PC-9 (cell line): Measurements from ENCODE around the gene OR1J2. TPM values are rescaled to one million over a fixed set of nuclear protein-coding genes. Genes with fewer than 3 reads are reported as not detected.
"Not testable (repeated sequence)": the region's sequence is repeated elsewhere in the genome, so short reads cannot be mapped to it uniquely, and the experiment has no call there.

Source experiments
- BruUV-seq: library from RNA; stranded (reverse); fragments of 400-500 nt; replicated peaks from 2 replicates; lab custom pipeline; 2021; lab: Mats Ljungman, UMichigan
- CTCF ChIA-PET: fragments of 300-600 bp; sonication (Branson Sonifier 250); formaldehyde crosslinking; loops from one replicate; lab custom pipeline; 2022; ENCODE audit warnings: antibody characterized with exemption; lab: Charles Lee
- POLR2A ChIA-PET: fragments of 300-600 bp; sonication (Branson Sonifier 250); formaldehyde crosslinking; loops from one replicate; lab custom pipeline; 2022; ENCODE audit warnings: antibody characterized with exemption; ENCODE audit not compliant: unreplicated experiment; lab: Charles Lee
- DNase-seq, 2 experiments: peaks; one replicate each; pipeline versions ENCODE4 v3.0.0 to v3.0.0-alpha.2; 2015 to 2022; ENCODE audit warnings: mixed read lengths in 1 of 2
- H2AFZ ChIP-seq: fragments of 200-600 bp; sonication (generic); 2 replicates; pipeline ENCODE4 v1.8.1; 2017; ENCODE audit warnings: antibody characterized with exemption
- H3F3A ChIP-seq: fragments of 200-600 bp; sonication (generic); 2 replicates; pipeline ENCODE4 v1.8.1; 2017; ENCODE audit warnings: antibody characterized with exemption, mild to moderate bottlenecking, low read depth; ENCODE audit not compliant: insufficient read depth
- H3K27ac ChIP-seq: fragments of 200-600 bp; sonication (generic); 2 replicates; pipeline ENCODE4 v1.6.1; 2016; ENCODE audit warnings: mixed run types
- H3K27me3 ChIP-seq: fragments of 200-600 bp; sonication (generic); 2 replicates; pipeline ENCODE4 v1.6.1; 2016; ENCODE audit warnings: low read depth, mixed run types; ENCODE audit not compliant: insufficient read depth
- H3K36me3 ChIP-seq: fragments of 200-600 bp; sonication (generic); 2 replicates; pipeline ENCODE4 v1.6.1; 2016; ENCODE audit warnings: low read depth, mixed run types
- H3K4me1 ChIP-seq: fragments of 200-600 bp; sonication (generic); replicated peaks from 2 replicates; pipeline ENCODE4 v1.6.1; 2016; ENCODE audit warnings: mixed run types; ENCODE audit not compliant: insufficient read depth
- H3K4me2 ChIP-seq: fragments of 200-600 bp; sonication (generic); 2 replicates; pipeline ENCODE4 v1.6.1; 2017; ENCODE audit warnings: mixed run types
- H3K4me3 ChIP-seq: fragments of 200-600 bp; sonication (generic); 2 replicates; pipeline ENCODE4 v1.6.1; 2016; ENCODE audit warnings: mixed run types
- H3K79me2 ChIP-seq: fragments of 200-600 bp; sonication (generic); 2 replicates; pipeline ENCODE4 v1.6.1; 2017; ENCODE audit warnings: low read depth, mixed run types
- H3K9me2 ChIP-seq: fragments of 200-600 bp; sonication (generic); 2 replicates; pipeline ENCODE4 v1.8.1; 2017; ENCODE audit warnings: mild to moderate bottlenecking; ENCODE audit not compliant: insufficient read depth
- H3K9me3 ChIP-seq: fragments of 200-600 bp; sonication (generic); 2 replicates; pipeline ENCODE4 v1.8.1; 2016; ENCODE audit warnings: low read depth; ENCODE audit not compliant: insufficient read depth
- H4K20me1 ChIP-seq: fragments of 200-600 bp; sonication (generic); 2 replicates; pipeline ENCODE4 v1.8.1; 2017; ENCODE audit not compliant: insufficient read depth
- CTCF ChIP-seq: fragments of 200-600 bp; sonication (generic); conservative IDR thresholded peaks from 2 replicates; pipeline ENCODE4 v1.6.1; 2017; ENCODE audit warnings: mixed run types, antibody characterized with exemption, mild to moderate bottlenecking, moderate library complexity
- EZH2 ChIP-seq: fragments of 200-600 bp; sonication (generic); IDR thresholded peaks from 2 replicates; pipeline ENCODE4 v1.8.0; 2017; ENCODE audit warnings: antibody characterized with exemption, low read depth
- intact Hi-C: fragments of 100-400 bp; cut with micrococcal nuclease; formaldehyde crosslinking; loops from one replicate; pipeline ENCODE4 v1.10.0; 2022; ENCODE audit not compliant: unreplicated experiment
- total RNA-seq: library from RNA; stranded (reverse); gene quantifications from 2 replicates; pipeline ENCODE4 v1.2.3, GENCODE V29; 2021

The OR1J2 gene
- total RNA-seq, 1 experiment from 2014 or later: not detected

- H3K27me3 ChIP-seq: peaks cover 43% of the 10 kb centered on the region
- H3F3A ChIP-seq: no peaks in the 10 kb centered on the region
- H3K4me1 ChIP-seq: no peaks in the 10 kb centered on the region
- no peaks in the 10 kb centered on the region for H3K79me2 ChIP-seq
- POLR2A ChIA-PET: no interaction called here
- CTCF ChIA-PET: no interaction called here
- no peak within 1 kb of the TSS for H2AFZ ChIP-seq
- H3K9me2 ChIP-seq: no peaks in the 10 kb centered on the region
- no peak within 1 kb of the TSS for H3K27ac ChIP-seq
- no peak within 1 kb of the TSS for H3K4me2 ChIP-seq
- intact Hi-C loops: no loop called here
- H3K36me3 ChIP-seq: no peaks in the 10 kb centered on the region
- no peaks in the 10 kb centered on the region for H4K20me1 ChIP-seq
- no peak for DNase-seq
- H3K4me3 ChIP-seq: no peak within 1 kb of the TSS
- TF ChIP-seq EZH2: no peak
- TF ChIP-seq CTCF: no peak
- no TSS peak for BruUV-seq
- H3K9me3 ChIP-seq: no peaks in the 10 kb centered on the region
Observed at GRCh38 chr9:122527193-122527592, 16.6 kb downstream of the OR1J2 start, which contains the start of gene OR1N1. Gene OR1N1, minus strand, starts transcription at chr9:122527293. Its CDS starts 0 bp downstream, at chr9:122527293.

- POLR2A ChIA-PET, H2AFZ ChIP-seq, H3F3A ChIP-seq, H3K4me3 ChIP-seq, H3K27ac ChIP-seq, H3K4me2 ChIP-seq, H3K36me3 ChIP-seq, DNase-seq, H4K20me1 ChIP-seq, H3K9me2 ChIP-seq, CTCF ChIA-PET, H3K9me3 ChIP-seq, H3K4me1 ChIP-seq, H3K79me2 ChIP-seq, BruUV-seq, intact Hi-C loops: not testable (repeated sequence)
- H3K27me3 ChIP-seq: peaks cover 73% of the 10 kb centered on the region
Observed at GRCh38 chr9:122531157-122531556, 20.6 kb downstream of the OR1J2 start.

- Histone ChIP-seq H3K9me2 (no peaks in the 10 kb centered on the region), H4K20me1 (no peaks in the 10 kb centered on the region)
- BruUV-seq: no TSS peak
Observed at GRCh38 chr9:122536134-122536533, 25.5 kb downstream of the OR1J2 start.

GRCh38 chr9:122537066-122537465 is 26.5 kb downstream of the OR1J2 start:
- H3K4me2 ChIP-seq, H3K27ac ChIP-seq, H3K4me1 ChIP-seq, POLR2A ChIA-PET, BruUV-seq, DNase-seq, H4K20me1 ChIP-seq, intact Hi-C loops, H3K4me3 ChIP-seq, H3K9me3 ChIP-seq, H3F3A ChIP-seq, H3K9me2 ChIP-seq, CTCF ChIA-PET, H3K36me3 ChIP-seq, H2AFZ ChIP-seq, H3K79me2 ChIP-seq: not testable (repeated sequence)
- peaks cover 58% of the 10 kb centered on the region for H3K27me3 ChIP-seq

More at GRCh38 chr9:122536134-122536533, 25.5 kb downstream of the OR1J2 start:
- Histone ChIP-seq H3K9me3 (no peaks in the 10 kb centered on the region), H3K27ac (no peak overlapping the region), H3K27me3 (peaks cover 50% of the 10 kb centered on the region), H3K79me2 (no peaks in the 10 kb centered on the region), H3K36me3 (no peaks in the 10 kb centered on the region), H3F3A (no peaks in the 10 kb centered on the region), H3K4me3 (no peak overlapping the region), H3K4me2 (no peak overlapping the region), H2AFZ (no peak overlapping the region), H3K4me1 (no peaks in the 10 kb centered on the region)
- POLR2A ChIA-PET: no interaction called here
- TF ChIP-seq CTCF (no peak), EZH2 (no peak)
- intact Hi-C loops: no loop called here
- CTCF ChIA-PET: no interaction called here
- DNase-seq: no peak
